PC-9 (cell line): Measurements from ENCODE around the gene ADAMTSL1.

Experiments used
- EZH2 ChIP-seq: fragments of 200-600 bp; sonication (generic); IDR thresholded peaks from 2 replicates; pipeline ENCODE4 v1.8.0; 2017; ENCODE audit warnings: antibody characterized with exemption, low read depth
- TF ChIP-seq, protein P1 (sequence below): fragments of 200-600 bp; sonication (generic); conservative IDR thresholded peaks from 2 replicates; pipeline ENCODE4 v1.6.1; 2017; ENCODE audit warnings: mixed run types, antibody characterized with exemption, mild to moderate bottlenecking, moderate library complexity

GRCh38 chr9:18829066-18829465, 355.1 kb downstream of the ADAMTSL1 start:
- TF ChIP-seq, protein P1, sequence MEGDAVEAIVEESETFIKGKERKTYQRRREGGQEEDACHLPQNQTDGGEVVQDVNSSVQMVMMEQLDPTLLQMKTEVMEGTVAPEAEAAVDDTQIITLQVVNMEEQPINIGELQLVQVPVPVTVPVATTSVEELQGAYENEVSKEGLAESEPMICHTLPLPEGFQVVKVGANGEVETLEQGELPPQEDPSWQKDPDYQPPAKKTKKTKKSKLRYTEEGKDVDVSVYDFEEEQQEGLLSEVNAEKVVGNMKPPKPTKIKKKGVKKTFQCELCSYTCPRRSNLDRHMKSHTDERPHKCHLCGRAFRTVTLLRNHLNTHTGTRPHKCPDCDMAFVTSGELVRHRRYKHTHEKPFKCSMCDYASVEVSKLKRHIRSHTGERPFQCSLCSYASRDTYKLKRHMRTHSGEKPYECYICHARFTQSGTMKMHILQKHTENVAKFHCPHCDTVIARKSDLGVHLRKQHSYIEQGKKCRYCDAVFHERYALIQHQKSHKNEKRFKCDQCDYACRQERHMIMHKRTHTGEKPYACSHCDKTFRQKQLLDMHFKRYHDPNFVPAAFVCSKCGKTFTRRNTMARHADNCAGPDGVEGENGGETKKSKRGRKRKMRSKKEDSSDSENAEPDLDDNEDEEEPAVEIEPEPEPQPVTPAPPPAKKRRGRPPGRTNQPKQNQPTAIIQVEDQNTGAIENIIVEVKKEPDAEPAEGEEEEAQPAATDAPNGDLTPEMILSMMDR, result no peak
- TF ChIP-seq EZH2, result no peak
